Measurements from ENCODE around the gene IGFBP3.
"Not testable (repeated sequence)": the region's sequence is repeated elsewhere in the genome, so short reads cannot be mapped to it uniquely, and the experiment has no call there.

The IGFBP3 gene

GRCh38 chr7:45920502-45921380, at the start of gene IGFBP3:
TSS of gene IGFBP3 (minus strand) at chr7:45921272. CDS start at chr7:45921140, 132 bp downstream.
- in situ Hi-C loops (cut with MboI; ENCODE audit: low sequenced_read_pairs), result loop anchor here (25.0 kb wide), 1 partner anchor 1167 kb away; no protein-coding TSS in a partner anchor

GRCh38 chr7:45970454-45970853, 49.4 kb upstream of the IGFBP3 start:
- in situ Hi-C loops (cut with MboI; ENCODE audit: low sequenced_read_pairs), result no loop called here

GRCh38 chr7:45969940-45970339, 48.9 kb upstream of the IGFBP3 start:
- in situ Hi-C loops (cut with MboI; ENCODE audit: low sequenced_read_pairs), result no loop called here

- in situ Hi-C loops (cut with MboI; ENCODE audit: low sequenced_read_pairs), result no loop called here
Measured at GRCh38 chr7:45968856-45969541, 47.9 kb upstream of the IGFBP3 start.

GRCh38 chr7:45968312-45968711, 47.2 kb upstream of the IGFBP3 start:
- in situ Hi-C loops (cut with MboI; ENCODE audit: low sequenced_read_pairs), result no loop called here

GRCh38 chr7:45967591-45968157, 46.6 kb upstream of the IGFBP3 start:
- in situ Hi-C loops (cut with MboI; ENCODE audit: low sequenced_read_pairs), result no loop called here

GRCh38 chr7:45962861-45963260, 41.8 kb upstream of the IGFBP3 start:
- in situ Hi-C loops (cut with MboI; ENCODE audit: low sequenced_read_pairs), result no loop called here

- in situ Hi-C loops (cut with MboI; ENCODE audit: low sequenced_read_pairs), result no loop called here
Measured at GRCh38 chr7:45957721-45958120, 36.6 kb upstream of the IGFBP3 start.

GRCh38 chr7:45955286-45955685, 34.2 kb upstream of the IGFBP3 start:
- in situ Hi-C loops (cut with MboI; ENCODE audit: low sequenced_read_pairs), result no loop called here

GRCh38 chr7:45953055-45953454, 32.0 kb upstream of the IGFBP3 start:
- in situ Hi-C loops (cut with MboI; ENCODE audit: low sequenced_read_pairs), result not testable (repeated sequence)

GRCh38 chr7:45944058-45944457, 23.0 kb upstream of the IGFBP3 start:
- in situ Hi-C loops (cut with MboI; ENCODE audit: low sequenced_read_pairs), result no loop called here

- in situ Hi-C loops (cut with MboI; ENCODE audit: low sequenced_read_pairs), result no loop called here
Measured at GRCh38 chr7:45940939-45941338, 19.9 kb upstream of the IGFBP3 start.

GRCh38 chr7:45940237-45940781, 19.2 kb upstream of the IGFBP3 start:
- in situ Hi-C loops (cut with MboI; ENCODE audit: low sequenced_read_pairs), result not testable (repeated sequence)

- in situ Hi-C loops (cut with MboI; ENCODE audit: low sequenced_read_pairs), result no loop called here
Measured at GRCh38 chr7:45939574-45939973, 18.5 kb upstream of the IGFBP3 start.

- in situ Hi-C loops (cut with MboI; ENCODE audit: low sequenced_read_pairs), result no loop called here
Measured at GRCh38 chr7:45938626-45939302, 17.7 kb upstream of the IGFBP3 start.

- in situ Hi-C loops (cut with MboI; ENCODE audit: low sequenced_read_pairs), result no loop called here
Measured at GRCh38 chr7:45937862-45938261, 16.8 kb upstream of the IGFBP3 start.

GRCh38 chr7:45937301-45937700, 16.2 kb upstream of the IGFBP3 start:
- in situ Hi-C loops (cut with MboI; ENCODE audit: low sequenced_read_pairs), result no loop called here

GRCh38 chr7:45930967-45931366, 9.9 kb upstream of the IGFBP3 start:
- in situ Hi-C loops (cut with MboI; ENCODE audit: low sequenced_read_pairs), result no loop called here

- in situ Hi-C loops (cut with MboI; ENCODE audit: low sequenced_read_pairs), result no loop called here
Measured at GRCh38 chr7:45927721-45928120, 6.6 kb upstream of the IGFBP3 start.

- in situ Hi-C loops (cut with MboI; ENCODE audit: low sequenced_read_pairs), result loop anchor here (25.0 kb wide), 1 partner anchor 1163 kb away; no protein-coding TSS in a partner anchor
Measured at GRCh38 chr7:45924283-45924682, 3.2 kb upstream of the IGFBP3 start.

GRCh38 chr7:45923818-45924217, 2.7 kb upstream of the IGFBP3 start:
- in situ Hi-C loops (cut with MboI; ENCODE audit: low sequenced_read_pairs), result loop anchor here (25.0 kb wide), 1 partner anchor 1163 kb away; no protein-coding TSS in a partner anchor

Data from HL-60/S4 treated with retinoic acid at 250 ng/mL for 4 days and 3 days (cell line).